HCT116 (cell line): ENCODE results near the gene GNRHR.

Experiments
- CEBPB ChIP-seq: IDR thresholded peaks from 2 replicates; pipeline ENCODE4 v1.6.1; 2012; ENCODE audit warnings: low read depth
- CTCF ChIP-seq, 3 experiments: fragments of 200-600 bp in 1 of 3; sonication (generic) in 1 of 3; IDR thresholded peaks in 2 of 3; conservative IDR thresholded peaks in 1 of 3; 2 replicates each; pipeline ENCODE4 v1.5.1; 2012 to 2017; ENCODE audit warnings: low read depth in 2 of 3, low read length in 2 of 3, antibody characterized with exemption in 1 of 3, borderline replicate concordance in 1 of 3, control low read depth in 1 of 3, mild to moderate bottlenecking in 1 of 3, mixed read lengths in 1 of 3, mixed run types in 1 of 3, moderate library complexity in 1 of 3; ENCODE audit not compliant: insufficient read depth in 1 of 3
- POLR2A ChIP-seq: IDR thresholded peaks from 2 replicates; pipeline ENCODE4 v1.7.0; 2011; ENCODE audit warnings: borderline replicate concordance; ENCODE audit not compliant: insufficient read depth, insufficient read length; ENCODE audit errors: extremely low read depth
- REST ChIP-seq: IDR thresholded peaks from 2 replicates; pipeline ENCODE4 v1.6.1; 2012; ENCODE audit warnings: low read depth
- SIN3A ChIP-seq: IDR thresholded peaks from 2 replicates; pipeline ENCODE4 v1.6.1; 2012; ENCODE audit warnings: low read depth
- SP1 ChIP-seq: IDR thresholded peaks from 2 replicates; pipeline ENCODE4 v1.6.1; 2012; ENCODE audit warnings: low read depth
- SRF ChIP-seq: IDR thresholded peaks from 2 replicates; pipeline ENCODE4 v1.6.1; 2012; ENCODE audit warnings: low read depth
- YY1 ChIP-seq: IDR thresholded peaks from 2 replicates; pipeline ENCODE4 v1.6.1; 2011; ENCODE audit warnings: low read length, low read depth, moderate library complexity, mild to moderate bottlenecking; ENCODE audit not compliant: insufficient replicate concordance; ENCODE audit errors: extremely low read depth

- TF ChIP-seq YY1 (no peak), SRF (no peak), SIN3A (no peak), CTCF (IDR thresholded peaks at IDR 0.05 in 2 of 3, conservative IDR thresholded peaks at IDR 0.05 in 1 of 3; ENCODE audit: borderline replicate concordance in 1 of 3, insufficient read depth in 1 of 3, low read depth in 2 of 3, low read length in 2 of 3) (no peak), POLR2A (no peak), SP1 (no peak), REST (no peak), CEBPB (no peak)
Measured at GRCh38 chr4:67755974-67756373, 1.8 kb upstream of the GNRHR start.
